Midbrain (tissue), 1 donor: Measurements from ENCODE around the gene PHACTR3.
A peak's percentile ranks its signal among the peaks of the same experiment; 100 is the strongest.
"Not testable (repeated sequence)": the region's sequence is repeated elsewhere in the genome, so short reads cannot be mapped to it uniquely, and the experiment has no call there.

ENCODE experiments used
- DNase-seq: peaks from one replicate; lab custom pipeline; 2025; lab: John Stamatoyannopoulos, UW

Gene PHACTR3

GRCh38 chr20:59829054-59829785 lies 224.9 kb downstream of the PHACTR3 start:
- DNase-seq = no peak

DNA sequence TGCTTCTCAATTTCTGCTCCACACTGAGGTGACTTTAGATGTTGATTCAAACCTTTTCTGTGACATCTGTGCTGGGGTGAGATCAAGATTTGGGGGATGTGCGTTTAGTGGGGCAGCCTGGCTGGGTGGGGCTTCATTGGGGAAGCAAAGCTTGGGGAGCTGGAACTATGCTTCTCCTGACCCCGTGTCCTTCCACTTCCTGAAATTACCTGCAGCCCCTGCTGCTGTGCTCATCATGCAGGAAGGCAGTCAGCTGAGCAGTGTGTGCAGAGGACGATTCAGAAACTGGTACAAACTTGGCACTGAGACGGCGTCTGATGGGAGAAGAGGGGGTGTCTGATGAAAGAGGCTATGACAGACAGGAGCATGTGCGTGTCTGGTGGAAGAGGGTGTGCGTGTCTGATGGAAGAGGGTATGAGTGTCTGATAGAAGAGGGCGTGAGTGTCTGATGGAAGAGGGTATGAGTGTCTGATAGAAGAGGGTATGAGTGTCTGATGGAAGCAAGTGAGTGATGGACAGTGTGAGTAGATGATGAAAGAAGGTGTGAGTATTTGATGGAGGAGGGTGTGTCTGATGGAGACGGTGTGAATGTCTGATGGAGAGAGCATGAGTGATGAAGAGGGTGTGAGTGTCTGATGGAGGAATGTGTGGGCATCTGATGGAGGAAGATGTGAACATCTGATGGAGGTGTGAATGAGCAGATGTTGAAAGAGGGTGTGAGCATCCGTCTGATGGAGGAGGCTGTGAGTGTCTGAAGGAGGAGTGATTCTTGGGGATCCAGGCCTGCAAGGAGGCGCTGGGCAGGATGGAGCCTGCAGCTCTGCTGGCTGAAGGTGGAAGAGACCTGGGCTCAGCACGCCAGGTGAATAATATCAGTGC lies 225.7 kb downstream of the PHACTR3 start:
- DNase-seq = no peak

GRCh38 chr20:59830665-59831023 lies 226.3 kb downstream of the PHACTR3 start:
- DNase-seq = no peak

DNA sequence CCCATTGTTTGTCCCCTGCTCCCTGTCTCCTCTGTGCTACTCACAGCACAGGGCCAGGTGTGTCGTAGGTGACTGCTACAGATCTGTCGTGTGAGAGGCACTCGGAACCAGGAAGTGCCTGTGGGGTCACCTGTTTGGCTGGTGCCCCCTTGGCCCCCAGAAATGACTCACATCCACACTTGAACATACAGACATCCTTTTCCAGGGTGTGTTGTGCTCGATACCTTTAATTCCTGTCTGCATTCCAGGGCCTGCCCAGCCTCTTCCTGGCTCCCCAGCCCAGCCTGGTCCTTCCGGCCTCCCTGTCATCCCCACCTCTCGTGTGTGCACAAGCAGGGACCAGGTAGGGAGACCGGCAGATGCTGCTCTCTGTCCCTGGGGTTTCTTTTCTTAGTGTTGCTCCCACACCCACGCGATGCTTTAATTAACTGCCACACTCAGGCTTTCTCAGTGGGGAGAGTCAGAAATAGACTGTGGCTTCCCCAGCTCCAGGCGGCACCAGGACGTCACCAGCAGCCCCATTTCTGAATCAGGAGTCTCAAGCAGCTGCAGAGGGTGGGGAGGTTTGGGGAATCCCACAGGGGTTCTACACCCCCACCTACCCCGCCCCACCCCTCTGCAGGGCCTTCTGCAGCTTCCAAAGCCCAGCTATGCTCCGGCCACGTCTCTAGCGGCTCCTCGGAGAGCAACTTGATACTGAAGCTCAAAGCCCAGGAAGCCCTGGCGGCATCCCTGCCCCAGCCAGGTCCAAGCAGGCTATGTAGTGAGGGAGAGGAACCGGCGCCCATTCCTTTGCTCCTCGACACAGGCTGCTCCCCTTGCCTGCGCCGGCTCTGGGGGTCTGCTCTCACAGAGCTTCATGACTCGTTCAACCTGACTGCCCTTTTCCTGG lies 226.9 kb downstream of the PHACTR3 start:
- no peak for DNase-seq

DNA sequence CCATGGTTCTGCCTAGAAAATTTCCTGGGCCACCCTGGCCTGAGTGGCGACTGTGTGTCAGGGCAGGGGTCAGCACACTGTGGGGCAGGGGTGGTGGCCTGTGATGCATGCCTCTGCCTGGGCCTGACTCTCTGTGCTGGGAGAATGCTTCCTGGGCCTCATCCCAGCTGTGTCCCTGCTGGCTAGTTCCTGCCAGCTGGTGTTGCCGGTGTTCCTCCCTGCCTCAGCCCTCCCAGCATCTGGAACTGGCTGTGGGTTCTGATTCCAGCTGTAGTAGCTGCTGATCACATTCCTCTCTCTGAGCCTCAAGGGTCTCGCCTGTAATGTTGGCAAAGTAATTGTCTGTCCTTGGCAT lies 227.6 kb downstream of the PHACTR3 start:
- DNase-seq = no peak

DNA sequence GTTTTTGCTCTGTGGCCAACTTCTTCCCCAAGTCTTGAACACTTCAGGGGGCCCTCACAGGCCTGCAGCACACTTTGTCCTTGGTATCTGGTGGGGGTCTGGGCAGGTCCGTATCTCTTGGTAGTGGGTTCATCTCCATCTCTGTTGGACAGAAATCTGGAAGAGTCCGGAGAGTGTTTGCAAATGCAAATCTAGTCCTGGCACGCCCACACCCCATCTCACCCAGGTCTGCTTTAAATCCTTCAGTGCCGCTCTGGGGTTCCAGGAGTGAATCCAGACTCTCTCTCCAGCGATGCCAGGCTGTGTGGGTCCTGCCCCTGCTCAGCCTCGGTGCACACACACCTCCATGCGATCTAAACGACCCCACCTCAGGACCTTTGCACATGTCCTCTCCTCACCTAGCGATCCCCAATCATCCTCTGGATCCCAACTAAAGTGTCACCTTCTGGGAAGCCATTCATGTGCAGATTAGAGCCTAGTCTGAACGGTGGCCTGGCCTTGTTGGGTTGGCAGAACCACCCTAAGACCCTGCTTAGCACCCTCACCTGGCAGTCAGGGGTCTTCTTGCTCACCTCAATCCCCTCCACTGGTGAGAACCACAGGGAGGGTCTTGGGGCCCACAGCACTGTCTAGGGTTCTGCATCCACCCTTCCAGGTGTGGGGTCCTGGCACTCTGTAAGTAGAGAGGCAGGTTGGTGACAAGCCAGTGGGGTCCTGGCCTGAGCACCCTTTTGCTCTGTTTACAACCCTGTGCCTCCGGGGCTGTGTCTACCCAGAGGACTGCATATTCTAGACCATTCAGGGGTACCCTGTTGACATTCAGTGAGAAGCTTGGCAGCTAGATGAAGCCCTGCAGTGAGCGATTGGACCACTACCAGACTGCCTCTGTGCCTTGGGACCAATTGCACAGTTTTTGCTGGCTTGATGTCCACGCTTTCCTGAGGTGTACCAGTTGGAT lies 228.3 kb downstream of the PHACTR3 start:
- no peak for DNase-seq

DNA sequence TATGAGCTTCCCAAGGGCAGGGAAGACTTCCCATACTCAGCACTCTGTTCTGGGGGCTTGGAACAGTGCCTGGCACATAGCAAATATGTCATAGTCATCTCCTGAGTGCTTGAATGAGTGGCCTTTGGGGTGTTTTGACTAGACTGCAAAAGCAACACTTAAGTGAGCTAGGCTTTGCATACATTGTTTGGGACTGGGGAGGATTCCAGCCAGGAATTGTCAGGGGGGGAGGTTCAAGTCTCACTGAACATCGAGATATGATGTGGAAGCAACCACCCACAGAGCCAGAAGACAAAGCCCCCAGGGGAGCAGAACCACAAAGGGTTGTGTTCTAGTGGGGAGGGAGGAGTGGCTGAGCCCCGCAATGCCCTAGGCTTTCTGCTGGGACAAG lies 230.7 kb downstream of the PHACTR3 start:
- DNase-seq = no peak

DNA sequence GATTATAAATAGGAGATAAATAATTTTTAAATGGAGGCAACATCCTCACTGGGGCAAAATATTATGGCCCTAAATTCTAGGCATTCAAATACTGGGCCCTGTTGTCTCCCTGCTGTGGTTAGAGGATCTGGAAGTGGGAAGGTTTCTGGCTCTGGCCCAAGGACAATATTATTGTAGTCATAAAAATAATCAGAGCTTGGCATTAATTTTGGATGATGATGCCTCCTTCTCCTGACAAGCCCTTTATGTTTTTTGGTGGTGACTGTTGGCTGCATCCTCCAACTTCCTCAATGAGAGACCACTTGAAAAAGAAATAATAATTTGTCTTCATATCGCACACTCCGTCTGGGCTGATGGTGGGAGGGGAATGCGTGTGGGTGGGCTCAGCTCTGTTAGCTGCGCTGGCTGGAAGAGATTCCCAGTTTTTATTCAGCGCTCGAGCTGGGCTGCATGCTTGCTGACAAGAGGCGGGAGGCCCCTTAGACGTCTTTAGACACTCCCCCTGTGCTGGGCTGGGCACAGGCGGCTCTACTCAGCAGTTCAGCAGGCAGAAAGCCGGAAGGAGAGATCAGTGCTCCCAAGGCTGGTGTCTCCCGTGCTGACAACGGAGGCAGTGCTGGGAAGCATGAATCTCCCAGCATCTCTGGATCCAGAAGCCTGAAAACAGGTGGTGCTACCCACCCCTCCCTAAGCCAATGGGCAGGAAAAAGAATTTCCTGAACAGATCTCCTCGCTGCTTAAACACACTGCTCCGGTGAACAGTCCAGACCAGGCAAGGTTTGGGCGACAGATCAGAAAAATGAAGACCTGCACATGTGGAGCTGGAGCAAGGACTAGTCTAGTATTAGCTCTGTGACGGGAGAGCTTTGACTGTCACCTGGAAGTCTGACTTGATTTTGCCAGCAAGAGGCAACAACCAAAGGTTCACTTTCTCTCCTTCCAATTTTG lies 231.4 kb downstream of the PHACTR3 start:
- DNase-seq = peak; percentile 69

- no peak for DNase-seq
Observed at GRCh38 chr20:59836767-59837166, 232.4 kb downstream of the PHACTR3 start.

DNA sequence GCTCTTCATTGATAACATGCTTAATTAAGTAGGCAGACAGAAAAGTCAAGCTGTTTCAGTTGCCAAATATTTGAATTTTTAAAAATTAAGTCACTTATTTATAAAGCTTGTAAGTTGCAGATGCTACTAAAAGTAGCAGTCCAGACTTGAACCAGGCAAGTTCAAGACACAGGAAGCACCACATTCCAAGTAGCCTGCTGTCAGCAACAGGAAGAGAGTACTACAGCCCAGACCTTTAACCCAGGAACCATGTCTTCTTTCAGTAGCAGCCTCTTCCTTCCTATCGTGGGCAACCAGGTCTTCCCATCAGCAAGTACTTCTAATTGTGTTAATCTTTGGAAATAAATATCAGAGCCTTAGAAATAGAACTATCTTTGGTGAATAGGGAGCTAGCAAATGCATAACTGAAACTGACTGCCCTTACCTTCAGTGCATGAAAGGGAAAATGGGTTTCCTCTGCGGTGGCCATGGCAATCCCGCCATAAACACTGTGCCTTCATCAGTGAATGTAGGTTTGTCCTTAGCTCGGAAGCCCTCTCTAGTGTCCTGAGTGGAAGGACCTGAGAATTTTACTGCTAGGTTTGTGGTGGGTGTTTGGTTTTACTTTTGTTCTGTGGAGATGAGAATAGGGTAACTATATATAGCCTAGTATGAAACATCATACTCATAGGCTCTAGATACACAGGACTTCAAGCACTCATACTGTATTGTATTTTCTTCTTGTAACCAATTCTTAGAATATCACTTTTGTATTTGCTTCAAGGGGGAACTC lies 233.5 kb downstream of the PHACTR3 start:
- DNase-seq = no peak

DNA sequence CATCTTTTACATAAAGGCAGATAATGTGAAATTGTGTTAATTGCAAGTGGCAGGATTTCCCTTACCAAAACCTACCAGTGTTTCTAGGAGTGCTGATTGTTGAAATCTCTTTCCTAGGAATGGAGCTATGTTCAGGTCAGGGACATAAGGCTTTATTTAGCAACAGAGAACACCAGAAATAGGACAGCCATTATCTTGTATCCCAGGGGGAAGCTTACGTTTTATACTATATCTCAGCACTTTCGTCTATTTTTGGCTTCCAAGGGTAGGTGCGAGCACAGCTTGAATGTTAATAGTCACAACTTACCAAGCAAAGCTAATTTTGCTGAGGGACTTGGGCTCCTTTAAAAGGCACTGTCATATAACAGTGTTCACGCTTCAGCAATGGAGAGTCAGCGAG lies 235.1 kb downstream of the PHACTR3 start:
- no peak for DNase-seq

GRCh38 chr20:59845472-59845871 lies 241.1 kb downstream of the PHACTR3 start:
- DNase-seq = no peak

GRCh38 chr20:59848182-59848581 lies 243.8 kb downstream of the PHACTR3 start:
- no peak for DNase-seq

DNA sequence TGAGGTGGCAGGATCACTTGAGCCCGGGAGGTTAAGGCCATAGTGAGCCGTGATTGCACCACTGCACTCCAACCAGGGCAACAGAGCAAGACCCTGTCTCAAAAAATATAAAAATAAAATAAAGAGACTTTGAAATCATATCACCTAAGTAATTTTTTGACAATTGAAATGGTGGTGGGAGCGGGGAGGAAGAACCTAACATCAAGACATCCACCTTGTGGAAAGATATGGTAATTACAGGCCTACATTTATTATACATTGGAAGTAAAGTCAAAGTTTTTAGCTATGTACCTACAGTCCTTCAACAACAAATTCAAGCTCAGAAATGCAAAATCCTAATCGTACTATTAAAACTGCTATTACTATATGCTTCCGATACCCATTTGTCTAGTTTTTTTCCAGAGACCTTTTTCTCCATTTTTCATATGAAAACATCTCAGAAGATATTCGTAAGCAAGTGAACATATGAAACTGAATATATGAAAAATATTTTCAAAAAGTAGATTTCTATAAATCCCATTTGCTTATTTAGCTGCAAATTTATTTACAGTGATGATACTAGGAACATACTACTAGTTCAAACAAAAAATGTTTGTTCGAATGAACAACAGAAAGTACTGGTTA lies 245.8 kb downstream of the PHACTR3 start:
- DNase-seq = no peak

DNA sequence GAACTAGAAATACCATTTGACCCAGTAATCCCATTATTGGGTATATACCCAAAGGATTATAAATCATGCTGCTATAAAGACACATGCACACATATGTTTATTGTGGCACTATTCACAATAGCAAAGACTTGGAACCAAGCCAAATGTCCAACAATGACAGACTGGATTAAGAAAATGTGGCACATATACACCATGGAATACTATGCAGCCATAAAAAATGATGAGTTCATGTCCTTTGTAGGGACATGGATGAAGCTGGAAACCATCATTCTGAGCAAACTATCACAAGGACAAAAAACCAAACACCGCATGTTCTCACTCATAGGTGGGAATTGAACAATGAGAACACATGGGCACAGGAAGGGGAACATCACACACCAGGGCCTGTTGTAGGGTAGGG lies 252.2 kb downstream of the PHACTR3 start:
- not testable (repeated sequence) for DNase-seq

DNA sequence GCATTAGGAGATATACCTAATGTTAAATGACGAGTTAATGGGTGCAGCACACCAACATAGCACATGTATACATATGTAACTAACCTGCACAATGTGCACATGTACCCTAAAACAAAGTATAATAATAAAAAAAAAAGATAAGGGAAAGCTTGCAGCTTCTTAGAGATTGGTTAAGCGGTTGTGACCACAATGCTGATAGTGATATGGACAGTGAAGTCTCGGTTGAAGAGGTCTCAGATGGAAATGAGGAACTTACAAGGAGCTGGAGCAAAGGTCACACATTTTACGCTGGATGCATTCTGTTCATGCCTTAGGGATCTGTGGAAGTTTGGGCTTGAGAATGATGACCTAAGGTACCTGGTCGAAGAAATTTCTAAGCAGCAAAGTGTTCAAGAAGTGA lies 252.6 kb downstream of the PHACTR3 start:
- DNase-seq = not testable (repeated sequence)

DNA sequence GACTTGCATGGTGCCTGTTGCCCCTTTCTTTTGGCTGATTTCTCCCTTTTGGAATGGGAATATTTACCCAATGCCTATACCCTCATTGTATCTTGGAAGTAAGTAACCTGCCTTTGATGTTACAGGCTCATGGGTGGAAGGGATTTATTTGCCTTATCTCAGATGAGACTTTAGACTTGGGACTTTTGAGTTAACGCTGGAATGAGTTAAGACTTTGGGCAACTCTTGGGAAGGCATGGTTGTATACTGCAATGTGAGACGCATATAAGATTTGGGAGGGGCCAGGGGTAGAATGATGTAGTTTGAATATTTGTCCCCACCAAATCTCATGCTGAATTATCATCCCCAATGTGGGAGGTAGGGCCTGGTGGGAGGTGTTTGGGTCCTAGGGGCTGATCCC lies 253.6 kb downstream of the PHACTR3 start:
- DNase-seq = no peak

- DNase-seq = no peak
Observed at GRCh38 chr20:59858425-59858824, 254.1 kb downstream of the PHACTR3 start.

DNA sequence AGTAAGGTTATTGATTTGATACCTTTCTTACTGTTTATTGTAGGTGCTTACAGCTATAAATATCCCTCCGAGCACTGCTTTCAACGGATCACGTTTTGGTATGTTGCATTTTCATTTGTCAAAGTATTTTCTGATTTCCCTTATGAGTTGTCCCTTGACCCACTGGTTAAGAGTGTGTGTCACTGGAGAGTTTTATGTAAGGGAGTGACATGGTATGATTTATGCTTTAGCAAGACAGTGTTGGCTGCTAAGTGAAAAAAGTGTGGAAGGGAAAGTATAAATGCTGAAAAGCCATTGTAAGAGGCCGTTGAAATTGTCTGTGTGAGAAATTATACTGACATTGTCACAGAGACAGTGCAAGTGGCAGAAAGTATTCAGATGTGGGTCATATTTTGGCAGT lies 257.1 kb downstream of the PHACTR3 start:
- DNase-seq = no peak
